Bronchial epithelial cell (primary cell): ENCODE measurements around the gene CAPN5. TPM values are rescaled to one million over a fixed set of nuclear protein-coding genes. Genes with fewer than 3 reads are reported as not detected.
A peak's percentile ranks its signal among the peaks of the same experiment; 100 is the strongest.
"Not testable (repeated sequence)": the region's sequence is repeated elsewhere in the genome, so short reads cannot be mapped to it uniquely, and the experiment has no call there.

Experiments
- DNase-seq: peaks from one replicate; pipeline ENCODE4 v3.0.0-alpha.2; 2010; ENCODE audit warnings: low read depth
- FAIRE-seq: peaks from 2 replicates; lab custom pipeline; 2011; peaks lifted over from hg19 to GRCh38; lab: Jason Lieb, UNC
- H3K27me3 ChIP-seq: 2 replicates; pipeline ENCODE4 v1.5.1; 2011; ENCODE audit warnings: low read length; ENCODE audit not compliant: control insufficient read depth, insufficient read depth
- H3K36me3 ChIP-seq: 2 replicates; pipeline ENCODE4 v1.5.1; 2011; ENCODE audit warnings: low read length; ENCODE audit not compliant: control insufficient read depth, insufficient read depth
- H3K4me3 ChIP-seq: 2 replicates; pipeline ENCODE4 v1.5.1; 2011; ENCODE audit warnings: mild to moderate bottlenecking, low read depth, low read length, control low read depth
- CTCF ChIP-seq: IDR thresholded peaks from 2 replicates; pipeline ENCODE4 v1.5.1; 2011; ENCODE audit warnings: mild to moderate bottlenecking, moderate library complexity, low read length, control low read depth, inconsistent platforms; ENCODE audit not compliant: insufficient read depth, severe bottlenecking
- total RNA-seq: library from RNA; depleted of rRNA; stranded (reverse); fragments of >200 nt; gene quantifications from 2 replicates; pipeline ENCODE4 v1.2.1, GENCODE V29; 2014

Gene CAPN5
- total RNA-seq, 1 donor from 2014 or later: 3.2 TPM

- FAIRE-seq: no peak
- Histone ChIP-seq H3K27me3 (no peaks in the 10 kb centered on the region), H3K36me3 (no peaks in the 10 kb centered on the region), H3K4me3 (no peak overlapping the region)
- no peak for TF ChIP-seq CTCF
- DNase-seq: no peak
Observed at GRCh38 chr11:77096591-77097019, 29.8 kb downstream of the CAPN5 start.

- not testable (repeated sequence) for H3K36me3 ChIP-seq, H3K4me3 ChIP-seq, H3K27me3 ChIP-seq, DNase-seq, FAIRE-seq
Observed at GRCh38 chr11:77097180-77097579, 30.4 kb downstream of the CAPN5 start.

- Histone ChIP-seq H3K36me3 (no peaks in the 10 kb centered on the region), H3K4me3 (no peak overlapping the region), H3K27me3 (no peaks in the 10 kb centered on the region)
- no peak for FAIRE-seq
- TF ChIP-seq CTCF: no peak
- DNase-seq: no peak
Observed at GRCh38 chr11:77100166-77101042, 33.6 kb downstream of the CAPN5 start.

GRCh38 chr11:77101043-77101537, 34.3 kb downstream of the CAPN5 start:
- H3K27me3 ChIP-seq: no peaks in the 10 kb centered on the region
- TF ChIP-seq CTCF: peak; percentile 62
- no peaks in the 10 kb centered on the region for H3K36me3 ChIP-seq
- H3K4me3 ChIP-seq: no peak overlapping the region
- FAIRE-seq (no peak), DNase-seq (peak; percentile 17)

GRCh38 chr11:77102246-77103210, 35.8 kb downstream of the CAPN5 start, which contains the start of gene OMP:
Gene OMP (plus strand): TSS chr11:77102840. CDS start chr11:77102840, 0 bp downstream.
- no peak for TF ChIP-seq CTCF
- FAIRE-seq: no peak

More at GRCh38 chr11:77102246-77103210, 35.8 kb downstream of the CAPN5 start, which contains the start of gene OMP:
- Histone ChIP-seq H3K4me3 (no peak within 1 kb of the TSS), H3K36me3 (no peaks in the 10 kb centered on the region), H3K27me3 (no peaks in the 10 kb centered on the region)
- no peak for DNase-seq
